GM23338 (cell line): Measurements from ENCODE around the gene NR4A1. TPM values are rescaled to one million over a fixed set of nuclear protein-coding genes. Genes with fewer than 3 reads are reported as not detected.

Experiments used
- ATAC-seq: fragments of 200-7000 bp; cut with Tn5 transposase; 3 replicates; pipeline ENCODE4 v1.9.1; 2020
- DNase-seq: peaks from one replicate; pipeline ENCODE4 v3.0.0-alpha.2; 2015; ENCODE audit warnings: low spot score
- H2AFZ ChIP-seq: fragments of 200-600 bp; sonication (generic); 2 replicates; pipeline ENCODE4 v1.8.0; 2016; ENCODE audit warnings: antibody characterized with exemption, mild to moderate bottlenecking, moderate library complexity
- H3F3A ChIP-seq: fragments of 200-600 bp; sonication (generic); replicated peaks from 2 replicates; pipeline ENCODE4 v1.8.0; 2017; ENCODE audit warnings: antibody characterized with exemption, mixed run types, low read depth
- H3K27ac ChIP-seq: fragments of 200-600 bp; sonication (generic); 2 replicates; pipeline ENCODE4 v1.6.1; 2016; ENCODE audit warnings: low read depth
- H3K27me3 ChIP-seq: fragments of 200-600 bp; sonication (generic); 2 replicates; pipeline ENCODE4 v1.8.0; 2016; ENCODE audit warnings: mild to moderate bottlenecking, mixed run types, moderate library complexity; ENCODE audit not compliant: insufficient read depth
- H3K36me3 ChIP-seq: fragments of 200-600 bp; sonication (generic); 2 replicates; pipeline ENCODE4 v1.8.0; 2016; ENCODE audit warnings: mild to moderate bottlenecking; ENCODE audit not compliant: insufficient read depth
- H3K4me1 ChIP-seq: fragments of 200-600 bp; sonication (generic); 2 replicates; pipeline ENCODE4 v1.8.0; 2016; ENCODE audit warnings: mild to moderate bottlenecking, moderate library complexity; ENCODE audit not compliant: insufficient read depth
- H3K4me2 ChIP-seq: fragments of 200-600 bp; sonication (generic); 2 replicates; pipeline ENCODE4 v1.7.1; 2017; ENCODE audit warnings: mixed run types
- H3K4me3 ChIP-seq: fragments of 200-600 bp; sonication (generic); 2 replicates; pipeline ENCODE4 v1.6.1; 2016; ENCODE audit warnings: mixed run types
- H3K79me2 ChIP-seq: fragments of 200-600 bp; sonication (generic); replicated peaks from 2 replicates; pipeline ENCODE4 v1.8.0; 2017; ENCODE audit warnings: mild to moderate bottlenecking; ENCODE audit not compliant: insufficient read depth
- H3K9me2 ChIP-seq: fragments of 200-600 bp; sonication (generic); 2 replicates; pipeline ENCODE4 v1.8.0; 2017; ENCODE audit not compliant: insufficient read depth
- H4K20me1 ChIP-seq: fragments of 200-600 bp; sonication (generic); replicated peaks from 2 replicates; pipeline ENCODE4 v1.8.0; 2017; ENCODE audit warnings: mild to moderate bottlenecking; ENCODE audit not compliant: insufficient read depth
- H3K27ac Mint-ChIP-seq: 2 replicates; pipeline ENCODE4 v1.8.0; 2020; ENCODE audit warnings: inconsistent platforms, mild to moderate bottlenecking, moderate library complexity, mixed read lengths
- H3K27me3 Mint-ChIP-seq: 3 replicates; pipeline ENCODE4 v1.8.0; 2022; ENCODE audit warnings: low read depth, mild to moderate bottlenecking, moderate library complexity, mixed read lengths, inconsistent platforms; ENCODE audit not compliant: insufficient read depth, poor library complexity
- H3K36me3 Mint-ChIP-seq: 3 replicates; pipeline ENCODE4 v1.8.0; 2021; ENCODE audit warnings: low read depth, mild to moderate bottlenecking, inconsistent platforms, moderate library complexity, mixed read lengths
- H3K4me1 Mint-ChIP-seq: 3 replicates; pipeline ENCODE4 v1.8.0; 2020; ENCODE audit warnings: mild to moderate bottlenecking, inconsistent platforms, mixed read lengths
- H3K4me3 Mint-ChIP-seq: 3 replicates; pipeline ENCODE4 v1.8.0; 2021; ENCODE audit warnings: moderate library complexity, mild to moderate bottlenecking, inconsistent platforms, mixed read lengths
- H3K9me3 Mint-ChIP-seq: 3 replicates; pipeline ENCODE4 v1.8.0; 2020; ENCODE audit warnings: moderate library complexity, mild to moderate bottlenecking, inconsistent platforms, mixed read lengths
- CREB1 ChIP-seq: fragments of 250-450 bp; sonication (Bioruptor Pico); IDR thresholded peaks from 2 replicates; pipeline ENCODE4 v1.5.0; 2020; ENCODE audit warnings: low read depth, mild to moderate bottlenecking, moderate library complexity
- EZH2 ChIP-seq: fragments of 200-600 bp; sonication (generic); IDR thresholded peaks from one replicate; pipeline ENCODE4 v1.8.0; 2017; ENCODE audit warnings: antibody characterized with exemption, mild to moderate bottlenecking, low read depth; ENCODE audit not compliant: unreplicated experiment
- EZH2phosphoT487 ChIP-seq: fragments of 200-600 bp; sonication (generic); IDR thresholded peaks from one replicate; pipeline ENCODE4 v1.8.1; 2018; ENCODE audit warnings: antibody characterized with exemption; ENCODE audit not compliant: unreplicated experiment
- JUNB ChIP-seq: IDR thresholded peaks from one replicate; pipeline ENCODE4 v1.6.1; 2016; ENCODE audit warnings: antibody characterized with exemption; ENCODE audit not compliant: unreplicated experiment
- POLR2AphosphoS5 ChIP-seq: IDR thresholded peaks from 2 replicates; pipeline ENCODE4 v1.6.1; 2016; ENCODE audit warnings: antibody characterized with exemption, low read depth
- STAT1 ChIP-seq: IDR thresholded peaks from one replicate; pipeline ENCODE4 v1.6.1; 2016; ENCODE audit warnings: antibody characterized with exemption; ENCODE audit not compliant: unreplicated experiment
- polyA plus RNA-seq: library from polyadenylated mRNA; unstranded; fragments of >200 nt; fragmentation: Nextera tagmentation; extraction: Ambion mirVana; gene quantifications from 2 replicates; pipeline ENCODE4 v1.2.1, GENCODE V29; 2016
- total RNA-seq: library from RNA; depleted of rRNA; stranded (reverse); fragments of >200 nt; shearing (Covaris generic); gene quantifications from 2 replicates; pipeline ENCODE4 v1.2.3, GENCODE V29; 2014
- TF ChIP-seq, protein P1 (sequence below): IDR thresholded peaks from 2 replicates; pipeline ENCODE4 v1.6.1; 2016; ENCODE audit warnings: antibody characterized with exemption
- TF ChIP-seq, protein P2 (sequence below), 2 experiments: fragments of 200-600 bp in 1 of 2; sonication (generic) in 1 of 2; conservative IDR thresholded peaks; 2 replicates each; pipeline versions ENCODE4 v1.5.1 to v1.6.1; 2016 to 2017; ENCODE audit warnings: antibody characterized with exemption in 2 of 2, low read depth in 2 of 2, mild to moderate bottlenecking in 2 of 2, moderate library complexity in 1 of 2

Gene NR4A1
- total and polyA plus RNA-seq, 2 experiments from 2014 or later, result 7.5 to 19.1 TPM

DNA sequence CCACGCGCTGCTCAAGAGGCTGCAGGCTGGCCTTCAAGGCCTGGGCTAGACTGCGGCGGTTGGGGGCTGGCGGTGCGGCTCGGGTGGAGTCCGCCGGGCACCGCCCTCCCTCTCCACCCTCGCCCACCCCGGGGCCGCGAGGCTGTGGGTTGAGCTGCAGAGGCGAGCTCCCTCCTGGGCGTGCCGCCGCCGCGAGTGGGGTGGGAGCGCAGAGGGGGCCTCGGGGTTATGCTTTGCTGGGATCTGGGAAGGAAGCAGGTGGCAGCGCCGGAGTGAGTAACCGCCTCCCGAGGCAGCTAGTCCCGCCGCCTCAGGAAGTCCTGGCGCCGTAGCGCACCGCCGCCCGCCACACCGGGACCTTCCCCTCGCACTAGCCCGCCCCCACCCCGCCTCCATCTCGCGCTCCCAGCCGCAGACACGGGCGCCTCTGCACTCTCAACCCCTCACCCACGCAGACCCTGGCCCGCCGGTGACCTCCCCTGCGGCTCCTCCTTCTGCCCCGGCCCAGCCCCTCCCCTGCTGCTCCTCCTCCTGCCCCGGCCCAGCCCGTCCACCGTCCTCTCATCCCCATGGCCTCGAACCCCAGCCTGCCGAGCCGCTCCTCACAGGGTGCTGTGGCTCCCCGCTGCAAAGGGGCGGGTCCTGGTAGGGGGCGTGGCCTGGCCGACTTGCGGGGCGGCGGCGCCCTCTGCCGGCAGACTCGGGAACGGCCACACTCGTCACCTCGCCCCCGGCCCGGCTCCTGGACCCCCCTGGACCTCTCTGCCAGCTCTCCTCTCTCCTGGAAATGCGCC lies 27.9 kb upstream of the NR4A1 start:
- Histone ChIP-seq H3K27ac (no peak overlapping the region), H3K4me2 (peak overlapping the region; percentile 88), H3K4me3 (peak overlapping the region; percentile 73), H3K4me1 (peaks cover 21% of the 10 kb centered on the region), H4K20me1 (no peaks in the 10 kb centered on the region), H3K36me3 (no peaks in the 10 kb centered on the region), H3K79me2 (no peaks in the 10 kb centered on the region), H3K9me2 (no peaks in the 10 kb centered on the region), H2AFZ (peak overlapping the region; percentile 99), H3K27me3 (peaks cover 39% of the 10 kb centered on the region), H3F3A (peaks cover 6% of the 10 kb centered on the region; the same call in 1 of the 2 replicates)
- Mint-ChIP-seq H3K27ac (no peak overlapping the region), H3K9me3 (no peaks in the 10 kb centered on the region), H3K4me1 (peaks cover 24% of the 10 kb centered on the region), H3K4me3 (peak overlapping the region; percentile 67), H3K27me3 (peaks cover 30% of the 10 kb centered on the region), H3K36me3 (no peaks in the 10 kb centered on the region)
- TF ChIP-seq, protein P1, sequence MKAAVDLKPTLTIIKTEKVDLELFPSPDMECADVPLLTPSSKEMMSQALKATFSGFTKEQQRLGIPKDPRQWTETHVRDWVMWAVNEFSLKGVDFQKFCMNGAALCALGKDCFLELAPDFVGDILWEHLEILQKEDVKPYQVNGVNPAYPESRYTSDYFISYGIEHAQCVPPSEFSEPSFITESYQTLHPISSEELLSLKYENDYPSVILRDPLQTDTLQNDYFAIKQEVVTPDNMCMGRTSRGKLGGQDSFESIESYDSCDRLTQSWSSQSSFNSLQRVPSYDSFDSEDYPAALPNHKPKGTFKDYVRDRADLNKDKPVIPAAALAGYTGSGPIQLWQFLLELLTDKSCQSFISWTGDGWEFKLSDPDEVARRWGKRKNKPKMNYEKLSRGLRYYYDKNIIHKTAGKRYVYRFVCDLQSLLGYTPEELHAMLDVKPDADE, result peak; percentile 7; the same call in 1 of the 2 replicates
- TF ChIP-seq CREB1 (CRISPR knock-in tag) (peak; percentile 72), JUNB (no peak), POLR2AphosphoS5 (0 out of 2 replicates have a peak, but pooled peaks have one; percentile 46), STAT1 (no peak), EZH2phosphoT487 (no peak)
- TF ChIP-seq, protein P2, sequence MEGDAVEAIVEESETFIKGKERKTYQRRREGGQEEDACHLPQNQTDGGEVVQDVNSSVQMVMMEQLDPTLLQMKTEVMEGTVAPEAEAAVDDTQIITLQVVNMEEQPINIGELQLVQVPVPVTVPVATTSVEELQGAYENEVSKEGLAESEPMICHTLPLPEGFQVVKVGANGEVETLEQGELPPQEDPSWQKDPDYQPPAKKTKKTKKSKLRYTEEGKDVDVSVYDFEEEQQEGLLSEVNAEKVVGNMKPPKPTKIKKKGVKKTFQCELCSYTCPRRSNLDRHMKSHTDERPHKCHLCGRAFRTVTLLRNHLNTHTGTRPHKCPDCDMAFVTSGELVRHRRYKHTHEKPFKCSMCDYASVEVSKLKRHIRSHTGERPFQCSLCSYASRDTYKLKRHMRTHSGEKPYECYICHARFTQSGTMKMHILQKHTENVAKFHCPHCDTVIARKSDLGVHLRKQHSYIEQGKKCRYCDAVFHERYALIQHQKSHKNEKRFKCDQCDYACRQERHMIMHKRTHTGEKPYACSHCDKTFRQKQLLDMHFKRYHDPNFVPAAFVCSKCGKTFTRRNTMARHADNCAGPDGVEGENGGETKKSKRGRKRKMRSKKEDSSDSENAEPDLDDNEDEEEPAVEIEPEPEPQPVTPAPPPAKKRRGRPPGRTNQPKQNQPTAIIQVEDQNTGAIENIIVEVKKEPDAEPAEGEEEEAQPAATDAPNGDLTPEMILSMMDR (conservative IDR thresholded peaks at IDR 0.05; ENCODE audit: low read depth in 2 of 2), result peak; percentile 83 to 96
- ATAC-seq (peak; percentile 42), DNase-seq (peak; percentile 86)

DNA sequence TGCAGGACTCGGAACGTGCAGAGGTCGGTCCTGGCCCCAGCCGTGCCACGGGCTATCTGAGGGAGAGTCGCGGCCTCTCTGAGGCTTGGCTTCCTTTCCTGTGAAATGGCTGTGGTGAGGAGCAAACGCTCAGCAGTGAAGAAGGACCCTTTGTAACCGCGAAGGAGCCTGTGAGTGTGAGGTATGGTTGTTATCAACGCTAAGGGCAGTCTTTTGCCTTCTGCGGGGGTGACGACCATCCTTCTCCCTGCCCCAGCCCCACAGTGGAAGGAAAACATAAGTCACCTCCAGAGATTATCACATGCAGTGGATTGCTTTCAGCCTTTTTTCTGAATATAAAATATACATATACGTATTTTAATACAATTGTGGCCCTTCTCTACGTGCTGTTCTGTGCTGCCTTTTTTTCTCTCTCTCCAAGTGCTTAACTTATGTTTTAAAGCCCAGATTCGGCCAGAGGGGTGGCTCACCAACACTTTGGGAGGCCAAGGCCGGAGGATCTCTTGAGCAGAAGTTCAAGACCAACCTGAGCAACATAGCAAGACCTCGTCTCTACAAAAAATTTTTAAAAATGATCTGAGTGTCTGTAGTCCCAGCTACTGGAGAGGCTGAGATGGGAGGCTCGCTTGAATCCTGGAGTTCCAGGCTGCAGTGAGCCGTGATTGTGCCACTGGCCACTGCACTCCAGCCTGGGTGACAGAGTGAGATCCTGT lies 27.1 kb upstream of the NR4A1 start:
- H3F3A ChIP-seq, result peaks cover 6% of the 10 kb centered on the region; the same call in 1 of the 2 replicates
- H3K4me1 Mint-ChIP-seq, result peaks cover 22% of the 10 kb centered on the region
- peaks cover 21% of the 10 kb centered on the region for H3K4me1 ChIP-seq
- no peaks in the 10 kb centered on the region for H3K79me2 ChIP-seq
- no peaks in the 10 kb centered on the region for H3K36me3 ChIP-seq
- no peaks in the 10 kb centered on the region for H3K36me3 Mint-ChIP-seq
- peak overlapping the region; percentile 99 for H2AFZ ChIP-seq
- no peaks in the 10 kb centered on the region for H3K9me3 Mint-ChIP-seq
- H3K27ac ChIP-seq, result no peak overlapping the region
- no peaks in the 10 kb centered on the region for H3K9me2 ChIP-seq
- peak overlapping the region; percentile 88 for H3K4me2 ChIP-seq
- peak overlapping the region; percentile 67 for H3K4me3 Mint-ChIP-seq
- H3K27me3 ChIP-seq, result peaks cover 39% of the 10 kb centered on the region
- H3K27ac Mint-ChIP-seq, result no peak overlapping the region
- no peak for ATAC-seq
- no peak for TF ChIP-seq STAT1
- no peak for TF ChIP-seq EZH2
- TF ChIP-seq, protein P1, result no peak
- no peak for TF ChIP-seq CREB1 (CRISPR knock-in tag)
- H3K4me3 ChIP-seq, result peak overlapping the region; percentile 73
- peaks cover 31% of the 10 kb centered on the region for H3K27me3 Mint-ChIP-seq
- DNase-seq, result no peak
- H4K20me1 ChIP-seq, result no peaks in the 10 kb centered on the region
